Upper lobe of left lung (tissue), 4 donors: ENCODE measurements around the gene VDAC1.

Experiments used
- CTCF ChIP-seq, 6 experiments: fragments of 450-650 bp in 4 of 6; fragments of 200-600 bp in 2 of 6; sonication (generic) in 2 of 6; IDR thresholded peaks; one replicate each; pipeline ENCODE4 v1.5.1; 2016 to 2019; ENCODE audit warnings: antibody characterized with exemption in 6 of 6
- POLR2A ChIP-seq, 4 donors: fragments of 450-650 bp; IDR thresholded peaks; one replicate each; pipeline ENCODE4 v1.5.1; 2016 to 2017; ENCODE audit warnings: antibody characterized with exemption in 4 of 4, mild to moderate bottlenecking in 2 of 4
- POLR2AphosphoS5 ChIP-seq, 2 donors: sonication (generic); formaldehyde crosslinking; IDR thresholded peaks; one replicate each; pipeline ENCODE4 v1.5.1; 2017; ENCODE audit warnings: antibody characterized with exemption in 2 of 2

DNA sequence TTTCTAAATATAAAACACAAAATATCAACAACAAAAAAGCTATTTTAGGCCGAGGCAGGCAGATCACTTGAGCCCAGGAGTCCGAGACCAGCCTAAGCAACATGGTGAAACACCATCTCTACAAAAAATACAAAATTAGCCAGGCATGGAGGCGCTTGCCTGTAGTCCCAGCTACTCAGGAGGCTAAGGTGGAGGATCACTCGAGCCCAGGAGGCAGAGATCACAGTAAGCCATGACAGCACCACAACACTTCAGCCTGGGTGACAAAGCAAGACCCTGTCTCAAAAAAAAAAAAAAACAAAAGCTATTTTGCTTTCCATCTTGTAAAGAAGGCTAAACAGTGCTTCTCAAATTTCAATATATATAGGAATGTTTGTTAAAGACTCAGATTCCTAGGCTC lies 47.7 kb downstream of the VDAC1 start:
- TF ChIP-seq CTCF (IDR thresholded peaks at IDR 0.05): no peak
- no peak for TF ChIP-seq POLR2A (IDR thresholded peaks at IDR 0.05)
- no peak for TF ChIP-seq POLR2AphosphoS5 (IDR thresholded peaks at IDR 0.05)
